GM12872 (cell line): Measurements from ENCODE around the gene STAM.

Experiments used
- CTCF ChIP-seq: IDR thresholded peaks from 3 replicates; pipeline ENCODE4 v1.5.1; 2011; ENCODE audit warnings: low read depth, mild to moderate bottlenecking, low read length, moderate library complexity; ENCODE audit not compliant: insufficient read depth

Gene STAM

GRCh38 chr10:17668435-17669184, 24.7 kb downstream of the STAM start:
- no peak for TF ChIP-seq CTCF

GRCh38 chr10:17669185-17669872, 25.4 kb downstream of the STAM start:
- no peak for TF ChIP-seq CTCF

GRCh38 chr10:17671307-17671706, 27.4 kb downstream of the STAM start:
- TF ChIP-seq CTCF = no peak

GRCh38 chr10:17673471-17674061, 29.6 kb downstream of the STAM start:
- no peak for TF ChIP-seq CTCF

GRCh38 chr10:17674566-17674965, 30.6 kb downstream of the STAM start:
- no peak for TF ChIP-seq CTCF

GRCh38 chr10:17675638-17676037, 31.7 kb downstream of the STAM start:
- no peak for TF ChIP-seq CTCF

GRCh38 chr10:17676919-17677318, 33.0 kb downstream of the STAM start:
- no peak for TF ChIP-seq CTCF
